Left hindlimb (tissue), 1 donor: ENCODE measurements around the gene ACKR1.

ENCODE experiments used
- DNase-seq: peaks from one replicate; pipeline ENCODE4 v3.0.0-alpha.2; 2018

ACKR1 gene

GRCh38 chr1:159204161-159205141 is at the start of gene ACKR1:
TSS of gene ACKR1 (plus strand) at chr1:159204875. CDS start at chr1:159204960, 85 bp downstream.
- DNase-seq, result no peak

GRCh38 chr1:159161001-159161718 is 43.5 kb upstream of the ACKR1 start:
- DNase-seq, result peak; percentile 72

- no peak for DNase-seq
These were observed 43.0 kb upstream of the ACKR1 start for GRCh38 chr1:159161719-159162026.

- no peak for DNase-seq
These were observed 42.0 kb upstream of the ACKR1 start for GRCh38 chr1:159162516-159163265.

GRCh38 chr1:159163614-159164228 is 41.0 kb upstream of the ACKR1 start:
- DNase-seq, result no peak

- no peak for DNase-seq
These were observed 36.6 kb upstream of the ACKR1 start for GRCh38 chr1:159168043-159168442.

- no peak for DNase-seq
These were observed 34.0 kb upstream of the ACKR1 start for GRCh38 chr1:159170639-159171038.

GRCh38 chr1:159171254-159171687 is 33.4 kb upstream of the ACKR1 start, which contains the start of gene CADM3:
TSS of gene CADM3 (plus strand) at chr1:159171615. CDS start at chr1:159171766, 151 bp downstream.
- no peak for DNase-seq

- DNase-seq, result no peak
These were observed 32.8 kb upstream of the ACKR1 start for GRCh38 chr1:159171688-159172501.

- no peak for DNase-seq
These were observed 31.9 kb upstream of the ACKR1 start for GRCh38 chr1:159172614-159173291.

GRCh38 chr1:159173320-159173719 is 31.4 kb upstream of the ACKR1 start:
- DNase-seq, result no peak

- DNase-seq, result no peak
These were observed 29.1 kb upstream of the ACKR1 start for GRCh38 chr1:159175571-159175970.

GRCh38 chr1:159177272-159177907 is 27.3 kb upstream of the ACKR1 start:
- DNase-seq, result peak; percentile 60

GRCh38 chr1:159179906-159180305 is 24.8 kb upstream of the ACKR1 start:
- no peak for DNase-seq

GRCh38 chr1:159180516-159180915 is 24.2 kb upstream of the ACKR1 start:
- no peak for DNase-seq

- DNase-seq, result no peak
These were observed 23.2 kb upstream of the ACKR1 start for GRCh38 chr1:159181328-159182024.

GRCh38 chr1:159184201-159184600 is 20.5 kb upstream of the ACKR1 start:
- no peak for DNase-seq

GRCh38 chr1:159185121-159185520 is 19.6 kb upstream of the ACKR1 start:
- no peak for DNase-seq

- DNase-seq, result no peak
These were observed 17.6 kb upstream of the ACKR1 start for GRCh38 chr1:159187033-159187432.
